ENCODE measurements around the gene DHRS7B.

GRCh38 chr17:21193031-21193430 is 66.3 kb downstream of the DHRS7B start:
- no peak for TF ChIP-seq POLR2A (IDR thresholded peaks at IDR 0.05)
- TF ChIP-seq CTCF (IDR thresholded peaks at IDR 0.05): no peak

Measured in esophagus squamous epithelium (tissue), 4 donors.